GM20431 (cell line): Measurements from ENCODE around the gene IFTAP.
"Not testable (repeated sequence)": the region's sequence is repeated elsewhere in the genome, so short reads cannot be mapped to it uniquely, and the experiment has no call there.

Experiments used
- in situ Hi-C: fragments of 300-500 bp; cut with MseI, MboI; formaldehyde crosslinking; loops from one replicate; pipeline ENCODE4 v1.15.0; 2020; ENCODE audit warnings: low sequenced_read_pairs; ENCODE audit not compliant: unreplicated experiment

The IFTAP gene

DNA sequence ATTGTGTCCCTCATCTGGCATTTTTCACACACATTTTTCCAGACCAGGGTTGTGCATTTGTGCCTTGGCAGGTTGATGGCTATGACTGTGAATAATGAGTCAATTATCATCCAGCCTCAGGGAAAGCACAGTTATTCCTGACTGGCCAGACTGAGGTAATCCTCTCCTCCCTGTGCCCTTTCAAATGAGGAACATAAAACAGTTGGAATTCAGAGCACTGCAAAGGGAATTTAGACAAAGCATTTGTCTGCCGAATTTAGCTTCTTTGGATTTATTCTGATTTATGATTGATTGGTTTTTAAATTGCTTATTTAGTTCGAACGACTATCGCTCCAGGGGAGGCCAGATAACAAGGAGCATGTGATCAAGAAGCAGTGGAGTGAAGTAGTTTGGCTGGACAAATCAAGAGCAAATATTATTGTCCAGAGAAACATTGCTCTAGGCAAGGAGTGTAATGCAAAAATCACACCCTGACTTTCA, 34.5 kb downstream of the IFTAP start:
- in situ Hi-C loops = no loop called here

GRCh38 chr11:36631774-36632173, 37.5 kb downstream of the IFTAP start:
- in situ Hi-C loops = no loop called here

DNA sequence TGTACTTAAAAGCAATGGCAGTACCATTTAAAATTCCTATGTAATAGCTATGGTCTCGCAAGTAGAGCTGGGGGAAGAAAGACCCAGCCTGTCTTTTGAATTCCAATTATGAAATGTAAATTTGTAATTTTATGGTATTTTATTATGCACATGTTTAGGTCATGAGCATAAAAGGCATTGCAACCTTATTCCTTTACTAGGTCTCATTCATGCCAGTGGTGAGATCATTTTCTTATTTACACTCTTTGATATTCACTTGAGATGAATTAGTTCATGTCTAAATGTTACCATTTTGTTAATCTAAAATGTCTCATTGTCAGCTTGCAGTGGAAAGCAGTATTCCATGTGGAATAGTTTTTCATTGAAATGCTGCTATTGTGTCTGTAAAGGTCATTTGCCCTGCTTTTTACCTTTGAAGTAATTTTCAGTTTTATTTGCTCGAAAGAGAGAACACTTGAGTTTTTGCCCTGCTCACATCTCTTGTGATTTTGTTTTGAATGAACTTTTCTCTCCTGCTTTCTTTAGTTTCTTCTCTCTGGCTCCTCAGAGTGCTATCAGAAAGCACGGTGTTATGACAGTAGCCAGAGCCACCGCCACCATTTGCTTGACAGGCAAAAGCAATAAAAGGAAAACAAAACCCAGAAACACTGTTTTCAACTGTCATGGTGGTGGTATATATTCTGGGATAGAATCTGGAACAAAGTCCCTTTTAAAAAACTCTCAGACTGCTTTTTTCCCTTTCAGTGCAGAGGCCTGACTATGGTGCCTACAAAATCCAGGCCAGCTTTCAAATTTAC, 41.0 kb downstream of the IFTAP start:
- in situ Hi-C loops = no loop called here

GRCh38 chr11:36638556-36638955, 44.3 kb downstream of the IFTAP start:
- in situ Hi-C loops = no loop called here

- in situ Hi-C loops = no loop called here
Observed at GRCh38 chr11:36657610-36658267, 63.4 kb downstream of the IFTAP start.

- in situ Hi-C loops = not testable (repeated sequence)
Observed at GRCh38 chr11:36661359-36661758, 67.1 kb downstream of the IFTAP start.

DNA sequence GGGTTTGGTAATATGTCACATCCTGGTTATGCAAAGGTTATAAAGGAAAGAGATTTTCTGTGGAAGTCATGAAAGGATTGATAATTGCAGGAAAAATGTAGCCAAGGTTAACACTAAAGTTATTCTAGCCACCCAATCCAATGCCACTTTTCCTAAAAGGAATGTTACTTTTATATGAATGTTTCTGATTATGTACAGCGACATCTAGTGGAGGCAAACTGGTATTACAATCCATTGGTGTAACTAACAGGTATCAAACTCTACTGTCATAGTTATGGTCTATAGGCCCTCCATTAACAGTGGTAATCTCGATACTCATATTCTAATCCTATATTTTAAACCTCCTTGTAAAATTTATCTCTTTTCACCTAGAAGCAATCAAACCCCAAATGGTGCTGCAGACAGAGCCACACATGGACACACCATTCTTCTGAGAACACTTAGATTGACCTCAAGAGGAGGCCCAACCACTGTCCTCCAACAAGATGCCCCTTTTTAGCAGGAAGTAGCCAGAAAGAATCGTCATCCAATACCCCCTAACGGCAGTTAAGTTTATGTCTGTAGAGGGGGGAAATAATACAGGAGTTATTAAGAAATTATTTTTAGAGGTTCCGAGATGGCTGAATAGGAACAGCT, 78.6 kb downstream of the IFTAP start:
- in situ Hi-C loops = no loop called here

GRCh38 chr11:36679547-36679946, 85.2 kb downstream of the IFTAP start:
- in situ Hi-C loops = not testable (repeated sequence)

DNA sequence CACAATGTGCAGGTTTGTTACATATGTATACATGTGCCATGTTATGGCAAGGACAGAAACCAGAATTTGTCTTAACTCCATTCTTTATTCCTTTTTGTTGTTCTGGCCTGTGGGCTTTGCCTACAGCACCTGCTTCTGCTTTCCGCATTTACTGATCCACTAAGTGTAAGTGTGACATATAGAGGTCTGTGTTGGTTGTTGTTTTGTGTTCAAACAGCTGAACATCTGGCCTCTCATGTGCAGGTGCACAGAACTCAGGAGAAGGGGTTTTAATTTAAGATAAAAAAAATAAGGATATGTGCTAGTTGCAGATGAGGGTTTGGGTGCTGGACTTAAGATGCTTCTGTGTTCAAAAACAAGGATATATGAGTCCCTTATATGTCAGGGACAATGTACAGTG, 89.5 kb downstream of the IFTAP start:
- in situ Hi-C loops = no loop called here

DNA sequence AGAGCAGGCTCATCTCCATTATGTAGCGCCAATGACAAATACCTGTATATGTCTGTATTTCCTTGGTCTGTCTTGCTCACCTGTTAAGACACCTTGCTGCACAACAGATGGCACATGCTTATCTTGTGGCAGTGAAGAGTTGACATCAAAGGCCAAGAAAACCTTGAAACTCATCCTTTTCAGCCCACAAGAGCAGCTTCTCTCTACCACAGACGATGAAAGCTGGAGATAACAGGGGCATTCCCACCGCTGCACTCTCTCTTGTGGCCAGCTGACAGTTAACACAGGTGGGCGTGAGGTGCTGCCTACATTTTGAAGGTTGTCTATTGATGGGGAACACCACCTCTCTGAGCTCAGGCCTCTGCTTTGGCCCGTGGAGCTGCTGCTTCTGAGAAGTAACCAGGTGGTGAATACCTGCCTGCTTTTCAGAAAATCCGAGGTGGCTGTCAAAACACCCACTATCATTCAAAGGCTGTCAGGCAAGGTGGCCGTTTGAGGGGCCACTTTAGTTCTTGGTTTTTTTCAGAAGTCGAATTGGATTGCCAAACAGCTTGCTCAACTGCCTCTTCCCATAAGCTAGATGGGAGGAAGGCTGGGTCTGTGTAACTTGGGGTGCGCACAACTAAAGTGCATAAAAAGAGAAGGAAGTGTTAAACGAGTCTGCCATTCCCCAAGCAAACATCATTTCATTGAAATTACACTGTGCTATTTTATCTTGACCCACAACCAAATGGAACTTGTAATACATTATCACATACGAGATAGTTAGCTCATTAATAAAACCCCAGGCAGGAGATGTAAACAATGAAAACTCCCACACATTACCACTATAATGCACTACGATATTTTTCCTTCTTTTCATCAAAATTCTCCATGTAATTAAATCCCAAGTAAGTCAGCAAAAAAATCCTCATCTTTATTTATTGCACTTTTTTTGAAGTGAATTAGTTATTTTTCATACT, 90.8 kb downstream of the IFTAP start:
- in situ Hi-C loops = no loop called here

GRCh38 chr11:36688132-36688531, 93.8 kb downstream of the IFTAP start:
- in situ Hi-C loops = no loop called here

GRCh38 chr11:36688571-36689291, 94.4 kb downstream of the IFTAP start:
- in situ Hi-C loops = no loop called here

GRCh38 chr11:36689442-36689841, 95.1 kb downstream of the IFTAP start:
- in situ Hi-C loops = no loop called here

DNA sequence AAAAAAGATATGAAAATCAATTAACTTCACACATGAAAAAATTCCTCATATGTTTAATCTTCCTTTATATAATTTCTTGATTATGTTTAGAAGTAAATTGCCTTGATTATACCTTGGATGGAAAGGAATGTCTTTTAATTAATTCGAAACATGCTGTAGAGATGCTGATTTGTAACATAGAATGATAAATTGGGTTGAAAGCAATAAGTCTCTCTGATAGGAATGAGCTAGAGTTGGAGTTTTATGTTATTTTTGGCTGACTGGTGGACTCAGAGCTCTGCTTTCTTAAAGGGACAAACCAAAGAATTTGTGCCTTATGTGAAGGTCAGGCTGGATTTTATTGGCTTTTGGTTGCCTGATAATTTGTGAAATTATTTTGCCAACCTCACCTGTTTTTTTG, 98.4 kb downstream of the IFTAP start:
- in situ Hi-C loops = loop anchor here (10.0 kb wide), 1 partner anchor 52 kb away; no protein-coding TSS in a partner anchor

GRCh38 chr11:36693139-36693843, 99.0 kb downstream of the IFTAP start:
- in situ Hi-C loops = loop anchor here (10.0 kb wide), 1 partner anchor 52 kb away; no protein-coding TSS in a partner anchor

- in situ Hi-C loops = loop anchor here (10.0 kb wide), 1 partner anchor 50 kb away; no protein-coding TSS in a partner anchor
Observed at GRCh38 chr11:36695111-36695510, 100.8 kb downstream of the IFTAP start.

DNA sequence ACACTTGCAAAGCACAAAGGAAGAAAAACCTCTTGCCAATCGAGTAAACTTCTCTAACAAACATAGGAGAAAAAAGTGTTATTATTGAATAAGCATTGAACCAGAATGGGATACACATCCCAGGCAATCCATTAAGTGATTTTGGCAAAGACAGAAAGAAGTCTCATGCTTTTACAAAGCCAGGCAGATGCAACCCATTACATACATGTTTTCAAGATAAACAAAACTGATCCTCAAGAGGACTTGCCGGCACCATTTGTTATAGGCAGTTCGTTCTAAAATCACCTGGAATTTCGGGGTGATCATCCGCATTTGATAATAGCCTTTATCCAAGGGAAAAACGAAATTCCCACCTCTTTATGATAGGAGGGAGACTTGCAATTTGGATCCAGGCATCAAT, 101.3 kb downstream of the IFTAP start:
- in situ Hi-C loops = loop anchor here (10.0 kb wide), 1 partner anchor 49 kb away; no protein-coding TSS in a partner anchor

DNA sequence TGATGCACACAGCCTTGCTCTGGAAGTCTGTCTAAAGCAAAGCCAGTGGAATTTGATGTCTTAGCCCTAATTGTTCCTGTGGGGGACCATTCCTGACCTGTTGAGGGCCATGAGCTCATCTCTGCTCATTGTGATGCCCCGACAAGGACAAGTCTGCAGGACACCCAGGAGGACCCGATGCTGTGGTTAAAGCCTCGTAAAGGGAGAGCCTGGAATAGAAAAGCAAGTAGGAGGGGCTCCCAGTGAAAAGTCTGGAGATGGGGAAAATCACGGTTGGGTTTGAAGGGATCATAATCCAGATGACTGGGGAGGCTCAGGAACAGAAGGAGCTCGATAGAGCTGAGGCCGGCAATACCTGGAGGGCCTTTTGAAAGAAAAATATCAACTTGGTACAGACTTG, 102.2 kb downstream of the IFTAP start:
- in situ Hi-C loops = loop anchor here (10.0 kb wide), 1 partner anchor 48 kb away; no protein-coding TSS in a partner anchor
